Stimulated activated CD4-positive, alpha-beta T cell treated with anti-CD3 and anti-CD28 coated beads, Interleukin-1b, Interleukin-23, amount 100 ng/mL, for 1 hour (primary cell): ENCODE measurements around the gene BORCS5.
"Not testable (repeated sequence)": the region's sequence is repeated elsewhere in the genome, so short reads cannot be mapped to it uniquely, and the experiment has no call there.

Experiments
- DNase-seq, 2 donors: peaks; one replicate each; pipeline ENCODE4 v3.0.0-alpha.2; 2020; ENCODE audit warnings: low read depth in 2 of 2

Gene BORCS5

GRCh38 chr12:12356896-12357718 lies at the start of gene BORCS5:
TSS of gene BORCS5 (plus strand) at chr12:12357078. CDS start at chr12:12357452, 374 bp downstream.
- DNase-seq = peak; percentile 94 to 95

- not testable (repeated sequence) for DNase-seq
Observed at GRCh38 chr12:12310695-12311094, 46.2 kb upstream of the BORCS5 start.

DNA sequence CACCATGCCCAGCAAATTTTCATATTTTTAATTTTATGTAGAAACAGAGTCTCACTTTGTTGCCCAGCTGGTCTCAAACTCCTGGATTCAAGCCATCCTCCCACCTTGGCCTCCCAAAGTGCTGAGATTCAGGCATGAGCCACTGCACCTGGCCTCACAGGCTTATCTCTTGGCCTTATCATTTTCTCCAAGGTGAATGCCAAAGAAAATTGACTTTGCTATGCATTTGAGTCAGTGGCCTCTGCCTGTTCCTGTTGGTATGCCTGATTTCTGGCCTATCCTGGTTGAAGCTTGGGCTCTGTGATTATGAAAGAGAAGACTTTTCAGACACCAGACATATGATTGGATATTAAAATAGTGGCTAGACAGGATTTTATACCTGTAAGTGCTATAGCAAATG lies 41.0 kb upstream of the BORCS5 start:
- no peak for DNase-seq

DNA sequence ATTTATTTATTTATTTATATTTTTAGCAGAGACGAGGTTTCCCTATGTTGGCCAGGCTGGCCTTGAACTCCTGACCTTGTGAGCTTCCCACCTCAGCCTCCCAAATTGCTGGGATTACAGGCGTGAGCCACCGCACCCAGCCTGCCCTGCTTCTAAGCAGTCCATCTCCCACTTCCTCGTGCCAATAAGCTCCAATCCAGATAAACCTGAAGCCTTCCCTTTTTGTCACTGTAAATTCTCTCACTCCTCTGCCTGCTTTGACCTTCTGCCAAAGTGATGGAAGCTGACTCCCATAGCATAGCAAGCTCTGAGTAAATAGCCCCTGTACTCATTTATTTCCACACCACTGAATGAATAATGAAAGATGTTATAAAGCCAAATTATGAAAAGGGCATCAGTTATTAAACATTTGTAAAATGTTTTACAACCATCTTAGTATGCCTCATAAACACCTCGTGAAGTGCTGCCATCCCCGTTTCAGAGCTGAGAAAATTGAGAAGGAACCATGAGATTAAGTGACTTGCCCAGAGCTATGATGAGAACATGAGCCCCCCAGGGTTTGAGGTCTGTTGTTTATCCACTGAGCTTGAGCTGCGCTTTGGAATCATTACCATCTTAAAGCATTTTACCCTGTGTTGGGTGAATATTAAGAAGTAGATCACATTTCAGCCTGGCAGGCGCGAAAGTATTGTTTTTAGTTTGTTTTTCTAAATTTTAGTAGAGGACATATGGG lies 37.3 kb upstream of the BORCS5 start:
- DNase-seq = no peak

DNA sequence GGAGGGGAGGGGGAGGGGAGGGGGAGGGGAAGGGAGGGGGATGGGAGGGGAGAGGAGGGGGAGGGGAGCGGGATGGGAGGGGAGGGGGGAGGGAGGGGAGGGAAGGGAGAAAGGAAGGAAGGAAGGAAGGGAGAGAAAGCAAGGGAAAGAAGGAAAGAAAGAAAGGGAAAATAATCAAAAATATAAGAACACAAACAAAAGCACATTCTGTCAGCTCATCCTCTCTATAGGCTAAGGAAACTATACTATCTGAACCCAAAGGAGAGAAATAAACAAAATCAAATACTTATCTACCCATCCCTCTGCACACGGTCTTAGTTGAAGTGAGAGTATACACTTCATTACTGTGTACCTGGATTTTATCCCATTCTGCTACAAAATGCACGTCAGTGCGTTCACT lies 33.8 kb upstream of the BORCS5 start:
- DNase-seq = no peak

- DNase-seq = no peak
Observed at GRCh38 chr12:12323591-12323990, 33.3 kb upstream of the BORCS5 start.

DNA sequence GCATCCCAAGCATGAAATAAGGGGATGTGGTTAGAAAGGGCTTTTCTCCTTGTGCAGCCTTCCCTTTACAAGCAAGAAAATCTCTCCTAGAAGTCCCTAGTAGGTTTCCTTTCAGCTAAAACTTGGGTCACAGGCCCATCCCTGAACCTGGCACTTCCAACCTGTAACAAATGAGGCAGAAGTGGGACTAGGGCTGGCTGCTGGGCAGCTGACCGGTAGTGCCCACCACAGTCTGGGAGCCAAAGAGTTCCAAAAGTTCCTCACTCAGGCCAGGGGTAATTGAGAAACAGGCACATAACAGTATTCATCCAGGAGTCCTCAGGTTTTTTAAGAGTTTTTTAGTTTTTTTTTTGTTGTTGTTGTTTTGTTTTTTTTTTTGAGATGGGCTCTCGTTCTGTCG lies 30.6 kb upstream of the BORCS5 start:
- no peak for DNase-seq

DNA sequence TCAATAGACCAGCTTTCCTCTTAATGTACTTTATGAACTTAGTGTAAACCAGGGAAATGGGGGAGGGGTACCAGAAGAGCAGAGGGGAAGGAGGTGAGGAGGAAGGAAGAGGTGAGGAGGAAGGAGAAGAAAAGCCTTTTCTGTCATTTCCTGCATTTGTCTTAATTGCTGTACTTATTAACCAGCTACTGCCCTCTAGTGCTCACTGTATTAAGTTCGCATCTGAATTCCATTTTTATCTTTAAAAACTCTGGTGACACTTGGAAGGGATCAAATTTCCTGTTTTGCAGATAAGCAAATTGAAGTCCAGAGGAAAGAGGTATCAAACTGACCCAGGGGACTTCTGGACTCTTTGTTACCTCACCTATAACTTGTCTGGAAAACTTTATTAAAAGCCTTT lies 29.1 kb upstream of the BORCS5 start:
- no peak for DNase-seq

DNA sequence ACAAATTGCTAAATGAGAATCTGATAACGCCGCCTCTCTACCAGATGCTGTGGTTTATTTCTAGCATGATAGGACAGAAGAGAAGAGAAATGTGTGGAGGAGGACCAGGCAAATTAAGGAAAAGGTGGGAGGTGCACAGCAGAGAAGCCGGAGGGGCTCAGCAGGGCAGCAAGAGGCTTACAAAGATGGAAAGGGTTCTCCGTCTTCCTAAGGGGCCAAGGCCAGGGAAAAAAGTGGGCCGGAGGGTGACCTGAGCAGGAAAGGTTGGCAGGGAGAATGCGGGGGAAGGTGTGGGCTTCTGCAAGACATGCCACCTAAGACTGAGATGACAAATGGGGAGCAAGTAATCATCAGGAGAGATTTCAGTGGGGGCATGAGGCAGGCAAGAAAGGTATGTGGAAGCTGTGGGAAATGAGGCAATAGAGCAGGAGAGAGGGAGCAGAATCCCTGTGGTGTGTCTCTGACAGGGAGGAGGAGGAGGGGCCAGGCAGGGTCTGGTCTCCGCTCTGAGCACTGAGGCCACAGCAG lies 25.6 kb upstream of the BORCS5 start:
- no peak for DNase-seq

DNA sequence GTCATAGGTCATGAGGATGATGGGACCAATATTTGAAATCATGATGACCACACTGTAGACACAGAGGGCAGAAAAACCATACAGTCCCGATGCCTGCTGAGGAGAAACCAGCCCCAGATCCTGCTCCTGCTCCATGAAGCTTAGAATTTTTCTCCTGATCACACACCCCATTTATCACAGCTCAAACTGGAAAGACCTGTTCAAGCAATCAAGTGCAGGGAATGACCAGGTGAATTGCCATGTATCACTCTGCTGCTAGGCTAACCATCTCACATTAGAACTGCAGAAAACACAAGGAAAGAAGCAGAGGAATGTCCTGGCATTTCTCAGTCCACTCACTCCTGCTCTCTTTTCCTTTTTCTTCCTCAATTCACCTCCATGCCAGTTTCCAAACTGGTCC lies 25.0 kb upstream of the BORCS5 start:
- no peak for DNase-seq

DNA sequence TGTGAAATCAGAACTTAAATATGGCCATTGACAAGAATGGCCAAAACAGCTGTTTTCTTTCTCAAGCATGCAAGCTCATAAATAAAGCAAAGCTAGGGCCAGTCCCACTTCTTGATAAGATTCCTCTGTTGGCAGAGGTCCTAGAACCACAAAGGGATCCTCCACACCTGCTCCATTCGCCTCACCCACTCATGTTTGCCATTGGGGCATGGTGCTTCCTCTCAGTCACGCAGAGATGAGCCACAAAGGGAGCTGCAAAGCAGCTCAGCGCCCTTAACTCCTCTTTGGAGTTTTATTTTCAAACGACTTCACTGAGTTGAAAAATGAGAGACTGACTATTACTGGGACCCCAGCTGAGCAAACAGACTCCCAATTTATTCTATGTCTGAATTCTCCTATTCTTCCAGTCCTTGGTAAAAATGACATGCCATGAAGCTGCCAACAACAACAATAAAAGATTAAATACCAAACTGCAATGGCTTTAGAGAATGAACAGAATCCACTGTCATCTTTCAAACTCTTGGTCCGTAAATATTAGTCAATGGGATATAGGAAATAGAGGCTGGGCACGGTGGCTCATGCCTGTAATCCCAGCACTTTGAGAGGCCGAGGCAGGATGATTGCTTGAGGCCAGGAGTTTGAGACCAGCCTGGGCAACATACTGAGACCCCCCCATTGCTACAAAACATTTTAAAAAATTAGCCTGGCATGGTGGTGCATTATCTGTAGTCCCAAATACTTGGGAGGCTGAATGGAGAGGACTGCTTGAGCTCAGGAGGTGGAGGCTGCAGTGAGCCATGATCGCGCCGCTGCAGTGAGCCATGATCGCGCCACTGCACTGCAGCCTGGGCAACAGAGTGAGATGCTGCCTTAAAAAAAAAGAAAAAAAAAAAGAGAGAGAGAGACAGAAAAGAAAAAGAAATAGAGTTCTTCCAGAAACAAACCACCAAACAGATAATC lies 23.2 kb upstream of the BORCS5 start:
- no peak for DNase-seq

- peak in 1 of 2 donors; percentile 29 for DNase-seq
Observed at GRCh38 chr12:12334367-12335040, 22.4 kb upstream of the BORCS5 start.

GRCh38 chr12:12336049-12336411 lies 20.8 kb upstream of the BORCS5 start:
- no peak for DNase-seq

GRCh38 chr12:12336511-12336910 lies 20.4 kb upstream of the BORCS5 start:
- DNase-seq = no peak

- no peak for DNase-seq
Observed at GRCh38 chr12:12338527-12339168, 18.2 kb upstream of the BORCS5 start.

DNA sequence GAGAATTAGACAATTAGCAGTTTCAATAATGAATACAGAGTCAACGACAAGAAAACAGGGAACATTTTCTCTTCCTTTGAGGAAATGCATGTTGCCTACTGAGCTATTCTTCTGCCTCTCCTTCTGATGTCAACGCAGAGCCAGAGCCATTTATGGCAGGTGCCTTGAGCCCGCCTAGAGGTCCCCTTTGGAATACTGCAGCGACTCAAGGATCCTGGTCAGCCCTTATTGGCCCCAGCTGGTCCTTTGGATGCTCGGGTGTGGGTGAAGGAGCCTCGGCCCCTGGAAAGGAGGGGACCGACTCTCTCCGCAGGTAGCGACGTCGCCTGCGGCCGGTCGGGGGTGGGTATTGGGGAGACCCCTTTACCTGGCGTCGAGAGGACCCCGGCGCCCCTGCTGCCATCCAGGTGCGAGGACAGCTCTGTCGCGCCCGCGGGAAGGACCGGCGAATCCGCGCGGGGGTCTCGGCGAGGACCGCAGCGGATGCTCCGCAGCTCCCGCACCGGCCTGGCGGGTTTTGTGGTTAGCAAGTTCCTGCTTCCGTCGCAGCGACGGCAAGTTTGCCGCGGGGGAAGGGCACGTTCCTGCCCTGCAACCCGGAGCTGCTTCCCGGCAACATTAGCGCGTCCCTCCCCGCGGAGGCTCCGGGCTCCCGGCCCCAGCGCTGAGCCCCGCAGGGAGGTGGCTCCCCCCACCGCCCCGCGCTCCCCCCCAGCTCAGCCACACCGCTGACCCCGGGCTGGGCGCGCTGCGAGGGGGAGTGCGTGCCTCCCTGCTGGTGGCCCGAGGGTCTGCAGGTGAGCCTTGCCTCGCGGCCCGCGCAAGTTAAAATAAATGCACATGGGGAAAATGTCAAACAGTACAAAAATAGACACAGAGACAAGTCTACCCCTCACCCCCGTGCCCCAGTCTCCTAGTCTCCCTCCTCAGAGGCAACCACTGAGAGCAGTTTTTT lies 6.9 kb upstream of the BORCS5 start, which contains the start of gene MANSC1:
Gene MANSC1 (minus strand): TSS at position 532 of the 955 bp plus-strand sequence. CDS start 6,928 bp downstream, outside the sequence.
- DNase-seq = peak in 1 of 2 donors; percentile 15

- DNase-seq = no peak
Observed at GRCh38 chr12:12350868-12351463, 5.9 kb upstream of the BORCS5 start.

DNA sequence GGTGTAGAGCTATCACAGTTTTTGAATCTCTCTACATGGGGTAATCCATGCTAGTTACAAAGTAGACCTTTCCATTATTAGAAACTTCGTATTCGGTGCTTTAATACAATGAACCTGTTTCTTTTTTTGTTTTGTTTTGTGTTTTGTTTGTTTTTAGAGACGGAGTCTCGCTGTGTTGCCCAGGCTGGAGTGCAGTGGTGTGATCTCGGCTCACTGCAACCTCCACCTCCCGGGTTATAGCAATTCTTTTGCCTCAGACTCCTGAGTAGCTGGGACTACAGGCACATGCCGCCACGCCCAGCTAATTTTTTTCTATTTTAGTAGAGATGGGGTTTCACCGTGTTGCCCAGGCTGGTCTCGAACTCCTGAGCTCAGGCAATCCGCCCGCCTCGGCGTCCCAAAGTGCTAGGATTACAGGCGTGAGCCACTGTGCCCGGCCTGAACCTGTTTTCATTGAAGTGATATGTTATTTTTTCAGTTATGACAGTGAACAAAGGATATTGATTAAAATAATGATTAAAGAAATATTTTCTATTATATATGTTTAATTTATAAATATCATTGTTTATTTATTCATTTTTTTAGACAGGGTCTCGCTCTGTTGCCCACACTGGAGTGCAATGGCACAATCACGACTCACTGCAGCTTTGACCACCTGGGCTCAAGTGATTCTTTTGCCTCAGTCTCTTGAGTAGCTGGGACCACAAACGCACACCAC lies 5.3 kb upstream of the BORCS5 start:
- DNase-seq = not testable (repeated sequence)
